H1 (cell line): Measurements from ENCODE around the gene EHHADH. TPM values are rescaled to one million over a fixed set of nuclear protein-coding genes. Genes with fewer than 3 reads are reported as not detected.

Experiments
- CTCF ChIA-PET: fragments of 300-600 bp; sonication (Branson Sonifier 250); formaldehyde crosslinking; loops from one replicate; lab custom pipeline; 2021; ENCODE audit not compliant: partially characterized antibody; lab: Charles Lee
- POLR2A ChIA-PET: fragments of 300-600 bp; sonication (Branson Sonifier 250); formaldehyde crosslinking; loops from one replicate; lab custom pipeline; 2021; ENCODE audit warnings: inconsistent platforms; ENCODE audit not compliant: partially characterized antibody; lab: Charles Lee
- DNase-seq, 2 experiments: peaks; one replicate each; pipeline versions ENCODE4 v3.0.0 to v3.0.0-alpha.2; 2010 to 2022; ENCODE audit warnings: low spot score in 2 of 2, low read depth in 1 of 2, mixed read lengths in 1 of 2
- FAIRE-seq: peaks from 2 replicates; lab custom pipeline; 2011; peaks lifted over from hg19 to GRCh38; lab: Jason Lieb, UNC
- H2AFZ ChIP-seq: 2 replicates; pipeline ENCODE4 v1.8.1; 2012; ENCODE audit warnings: low read length, inconsistent platforms
- H2AK5ac ChIP-seq: 2 replicates; pipeline ENCODE4 v1.6.1; 2013; ENCODE audit warnings: low read depth, low read length
- H2BK120ac ChIP-seq: replicated peaks from 2 replicates; pipeline ENCODE3; 2013; ENCODE audit warnings: low read depth, low read length, inconsistent platforms
- H2BK12ac ChIP-seq: 2 replicates; pipeline ENCODE4 v1.6.1; 2013; ENCODE audit warnings: low read depth, low read length
- H2BK15ac ChIP-seq: 2 replicates; pipeline ENCODE4 v1.6.1; 2013; ENCODE audit warnings: low read length
- H2BK20ac ChIP-seq: 2 replicates; pipeline ENCODE4 v1.6.1; 2013; ENCODE audit warnings: low read length
- H2BK5ac ChIP-seq: 2 replicates; pipeline ENCODE4 v1.6.1; 2013; ENCODE audit warnings: low read depth, low read length
- H3K14ac ChIP-seq: 2 replicates; pipeline ENCODE4 v1.6.1; 2013; ENCODE audit warnings: inconsistent platforms; ENCODE audit not compliant: insufficient read length
- H3K18ac ChIP-seq: 2 replicates; pipeline ENCODE4 v1.6.1; 2013; ENCODE audit warnings: low read length; ENCODE audit errors: extremely low read depth
- H3K23ac ChIP-seq: 2 replicates; pipeline ENCODE4 v1.6.1; 2013; ENCODE audit warnings: inconsistent platforms; ENCODE audit not compliant: insufficient read length
- H3K23me2 ChIP-seq: 2 replicates; pipeline ENCODE4 v1.6.1; 2013; ENCODE audit warnings: low read depth, low read length
- H3K27ac ChIP-seq: 2 replicates; pipeline ENCODE4 v1.6.1; 2011; ENCODE audit warnings: low read depth, low read length, inconsistent platforms
- H3K27me3 ChIP-seq, 4 experiments: replicated peaks in 1 of 4; 1 replicate in 1 of 4; 2 replicates in 3 of 4; pipeline versions ENCODE4 v1.6.1 to v1.8.1; 2011 to 2013; ENCODE audit warnings: low read length in 3 of 4, mild to moderate bottlenecking in 3 of 4, inconsistent platforms in 2 of 4, mixed read lengths in 2 of 4, moderate library complexity in 1 of 4; ENCODE audit not compliant: control insufficient read depth in 3 of 4, insufficient read depth in 3 of 4; ENCODE audit errors: extremely low read depth in 1 of 4
- H3K36me3 ChIP-seq, 4 experiments: 2 replicates each; pipeline versions ENCODE4 v1.6.1 to v1.8.1; 2011 to 2013; ENCODE audit warnings: mild to moderate bottlenecking in 4 of 4, low read length in 3 of 4, moderate library complexity in 2 of 4, control low read depth in 1 of 4, inconsistent platforms in 1 of 4; ENCODE audit not compliant: insufficient read depth in 4 of 4, control insufficient read depth in 2 of 4
- H3K4ac ChIP-seq: replicated peaks from 2 replicates; pipeline ENCODE3; 2013; ENCODE audit warnings: low read length, low read depth, mixed read lengths, inconsistent platforms; ENCODE audit not compliant: insufficient read length
- H3K4me1 ChIP-seq, 4 experiments: replicated peaks in 1 of 4; 1 replicate in 1 of 4; 2 replicates in 3 of 4; pipeline versions ENCODE4 v1.6.1 to v1.8.1; 2011 to 2013; ENCODE audit warnings: low read length in 3 of 4, inconsistent platforms in 2 of 4, mixed read lengths in 1 of 4; ENCODE audit not compliant: insufficient read depth in 4 of 4, control insufficient read depth in 3 of 4
- H3K4me2 ChIP-seq, 2 experiments: 2 replicates each; pipeline versions ENCODE4 v1.6.1 to v1.8.1; 2011 to 2013; ENCODE audit warnings: low read depth in 2 of 2, low read length in 2 of 2, control low read depth in 1 of 2, inconsistent platforms in 1 of 2, mild to moderate bottlenecking in 1 of 2; ENCODE audit not compliant: insufficient read depth in 1 of 2
- H3K4me3 ChIP-seq, 4 experiments: fragments of 200-600, 300-600 bp in 1 of 4; sonication (generic), shearing (Covaris generic), sonication (Bioruptor Twin) in 1 of 4; 2 replicates each; pipeline versions ENCODE4 v1.5.1 to v1.8.1; 2011 to 2016; ENCODE audit warnings: low read length in 4 of 4, low read depth in 3 of 4, control low read depth in 2 of 4, inconsistent platforms in 2 of 4, mild to moderate bottlenecking in 2 of 4, mixed read lengths in 1 of 4, moderate library complexity in 1 of 4; ENCODE audit not compliant: insufficient read depth in 2 of 4; ENCODE audit errors: extremely low read depth in 1 of 4
- H3K56ac ChIP-seq: replicated peaks from 2 replicates; pipeline ENCODE3; 2013; ENCODE audit warnings: low read depth, mild to moderate bottlenecking, mixed read lengths, low read length, inconsistent platforms; ENCODE audit not compliant: insufficient read length
- H3K79me1 ChIP-seq: 2 replicates; pipeline ENCODE4 v1.6.1; 2013; ENCODE audit warnings: low read depth, low read length, control low read depth
- H3K79me2 ChIP-seq, 2 experiments: 2 replicates each; pipeline versions ENCODE4 v1.6.1 to v1.8.1; 2012 to 2013; ENCODE audit warnings: low read length in 2 of 2, mild to moderate bottlenecking in 2 of 2, inconsistent platforms in 1 of 2; ENCODE audit not compliant: insufficient read depth in 2 of 2, control insufficient read depth in 1 of 2
- H3K9ac ChIP-seq, 4 experiments: replicated peaks in 1 of 4; 1 replicate in 1 of 4; 2 replicates in 3 of 4; pipeline versions ENCODE4 v1.6.1 to v1.8.1; 2011 to 2013; ENCODE audit warnings: low read depth in 3 of 4, low read length in 3 of 4, control low read depth in 2 of 4, mild to moderate bottlenecking in 2 of 4, moderate library complexity in 2 of 4, inconsistent platforms in 1 of 4; ENCODE audit errors: extremely low read depth in 1 of 4
- H3K9me3 ChIP-seq, 2 experiments: 2 replicates each; pipeline versions ENCODE4 v1.6.1 to v1.8.1; 2012 to 2013; ENCODE audit warnings: mild to moderate bottlenecking in 2 of 2, moderate library complexity in 2 of 2, control low read depth in 1 of 2, inconsistent platforms in 1 of 2, low read depth in 1 of 2, low read length in 1 of 2, mixed read lengths in 1 of 2; ENCODE audit not compliant: insufficient read depth in 2 of 2
- H4K20me1 ChIP-seq, 2 experiments: replicated peaks in 1 of 2; 2 replicates each; pipeline versions ENCODE3 to v1.8.1; 2011 to 2013; ENCODE audit warnings: inconsistent platforms in 2 of 2, low read length in 2 of 2, mild to moderate bottlenecking in 1 of 2; ENCODE audit not compliant: insufficient read depth in 2 of 2, control insufficient read depth in 1 of 2
- H4K5ac ChIP-seq: 2 replicates; pipeline ENCODE4 v1.6.1; 2013; ENCODE audit warnings: low read length, low read depth, mixed read lengths, inconsistent platforms; ENCODE audit not compliant: insufficient read length
- H4K8ac ChIP-seq: 2 replicates; pipeline ENCODE4 v1.8.0; 2013; ENCODE audit warnings: mild to moderate bottlenecking, moderate library complexity, low read length, inconsistent platforms; ENCODE audit not compliant: insufficient read depth; ENCODE audit errors: extremely low read depth
- H4K91ac ChIP-seq: replicated peaks from 2 replicates; pipeline ENCODE3; 2013; ENCODE audit warnings: low read length, mixed read lengths, inconsistent platforms; ENCODE audit not compliant: insufficient read length
- GTF2F1 ChIP-seq: IDR thresholded peaks from 2 replicates; pipeline ENCODE4 v1.6.1; 2012; ENCODE audit warnings: low read depth, low read length, improper control_type of control experiment, borderline replicate concordance
- JUND ChIP-seq: IDR thresholded peaks from 2 replicates; pipeline ENCODE4 v1.6.1; 2011; ENCODE audit warnings: mild to moderate bottlenecking, improper control_type of control experiment, low read length
- KDM1A ChIP-seq: fragments of 200-600, 300-600 bp; sonication (generic); IDR thresholded peaks from 2 replicates; pipeline ENCODE4 v1.7.1; 2016; ENCODE audit warnings: mild to moderate bottlenecking, low read length, borderline replicate concordance
- WGBS, 2 experiments: shearing (Covaris generic) in 1 of 2; methylation state at CpG; one replicate each; pipeline versions ENCODE4 v1.1.6 to v1.1.7; 2013 to 2015; ENCODE audit warnings: low lambda C conversion rate in 2 of 2, mixed read lengths in 2 of 2, inconsistent platforms in 1 of 2, low coverage in 1 of 2, missing lambda C conversion rate in 1 of 2; ENCODE audit not compliant: insufficient replicate concordance in 2 of 2, insufficient coverage in 1 of 2, insufficient read length in 1 of 2; ENCODE audit errors: extremely low coverage in 1 of 2, missing lambda C conversion rate in 1 of 2; 5-methylcytosine and 5-hydroxymethylcytosine counted together
- polyA plus RNA-seq, 7 experiments: library from polyadenylated mRNA; depleted of rRNA in 3 of 7; stranded (reverse) in 5 of 7; unstranded in 2 of 7; fragments of >200 nt in 5 of 7; fragments of 200-250 nt in 2 of 7; gene quantifications; 1 replicate in 5 of 7; 2 replicates in 1 of 7; 4 replicates in 1 of 7; pipeline versions ENCODE4 v1.2.1 to v1.2.3, GENCODE V29; 2011 to 2013; ENCODE audit warnings: missing spikeins in 2 of 7, mixed read lengths in 2 of 7
- total RNA-seq: library from RNA; stranded (reverse); fragmentation: NEBNext Ultra II Directional; extraction: Animal tissue kit (Norgen Biotek cat#: 25700); gene quantifications from 2 replicates; pipeline ENCODE4 v1.2.1, GENCODE V29; 2021
- TF ChIP-seq, protein P1 (sequence below), 3 experiments: IDR thresholded peaks; 1 replicate in 2 of 3; 2 replicates in 1 of 3; pipeline versions ENCODE4 v1.5.1 to v1.6.1; 2011; ENCODE audit warnings: low read length in 3 of 3, mild to moderate bottlenecking in 3 of 3, inconsistent platforms in 2 of 3, low read depth in 1 of 3, moderate library complexity in 1 of 3; ENCODE audit not compliant: insufficient read depth in 1 of 3; ENCODE audit errors: control extremely low read depth in 1 of 3

EHHADH gene
- total and polyA plus RNA-seq, 2 of the 8 experiments (the other 6 are each of a cell fraction or from before 2014, with no cell fraction given) = 1.4 to 3.5 TPM

DNA sequence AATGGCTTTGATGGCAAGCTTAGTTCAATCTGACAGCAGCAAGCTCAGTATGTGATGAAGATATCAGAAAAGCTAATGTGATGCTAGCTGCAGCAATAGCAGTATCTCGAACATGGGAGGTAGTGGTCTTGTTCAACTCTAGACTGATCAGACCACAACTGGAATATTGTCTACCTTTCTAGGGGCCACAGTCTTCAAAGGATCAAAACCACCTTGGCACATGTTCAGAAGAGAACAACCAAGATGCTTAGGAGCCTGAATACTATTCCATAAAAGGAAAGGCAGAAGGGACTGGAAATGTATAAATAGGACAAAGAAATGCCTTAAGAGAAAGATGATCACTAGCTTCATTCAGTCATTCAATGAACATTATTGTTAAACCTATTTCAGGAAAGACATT is 103.3 kb downstream of the EHHADH start:
- no peak overlapping the region for H4K91ac ChIP-seq
- H3K4me1 ChIP-seq = peaks cover 4 to 9% (median 6%) of the 10 kb centered on the region in 4 experiments; a peak in 6 of 7 replicates
- DNase-seq (no peak), FAIRE-seq (no peak)
- no peak overlapping the region for H2BK15ac ChIP-seq
- no peak overlapping the region for H3K27ac ChIP-seq
- no peak overlapping the region for H4K8ac ChIP-seq
- no peak overlapping the region for H2AK5ac ChIP-seq
- H2AFZ ChIP-seq = no peak overlapping the region
- peaks cover 3 to 9% of the 10 kb centered on the region in 2 experiments for H4K20me1 ChIP-seq
- WGBS, 2 experiments = 88% methylated on average over 1 of the region's 1 CpG; no CpG with 5 or more reads in 1 of the 2 experiments
- H3K4me2 ChIP-seq = no peak overlapping the region; a peak in 1 of 4 replicates
- H3K36me3 ChIP-seq = no peaks in the 10 kb centered on the region
- H2BK120ac ChIP-seq = no peak overlapping the region
- ChIA-PET POLR2A (interaction anchor here (0.6 kb wide), 1 partner anchor 769 kb away, joined by 4 read pairs; no protein-coding TSS in a partner anchor), CTCF (interaction anchor here (2.6 to 3.1 kb wide), 2 partner anchors 26 to 79 kb away, joined by 7 to 8 read pairs; no protein-coding TSS in a partner anchor)
- H3K14ac ChIP-seq = no peak overlapping the region
- peaks cover 0 to 29% (median 19%) of the 10 kb centered on the region in 4 experiments; a peak in 6 of 7 replicates for H3K27me3 ChIP-seq
- no peak overlapping the region for H3K4me3 ChIP-seq
- H4K5ac ChIP-seq = no peak overlapping the region
- H3K79me2 ChIP-seq = no peaks in the 10 kb centered on the region
- no peak overlapping the region; a peak in 1 of 7 replicates for H3K9ac ChIP-seq
- H2BK20ac ChIP-seq = no peak overlapping the region
- H2BK5ac ChIP-seq = no peak overlapping the region
- no peak overlapping the region for H3K4ac ChIP-seq
- H3K56ac ChIP-seq = no peak overlapping the region
- no peaks in the 10 kb centered on the region for H3K9me3 ChIP-seq
- H3K18ac ChIP-seq = no peak overlapping the region
- H3K23ac ChIP-seq = no peak overlapping the region
- H3K79me1 ChIP-seq = no peaks in the 10 kb centered on the region
- no peak overlapping the region for H2BK12ac ChIP-seq
- H3K23me2 ChIP-seq = peaks cover 14% of the 10 kb centered on the region
- no peak for TF ChIP-seq KDM1A
- TF ChIP-seq, protein P1, sequence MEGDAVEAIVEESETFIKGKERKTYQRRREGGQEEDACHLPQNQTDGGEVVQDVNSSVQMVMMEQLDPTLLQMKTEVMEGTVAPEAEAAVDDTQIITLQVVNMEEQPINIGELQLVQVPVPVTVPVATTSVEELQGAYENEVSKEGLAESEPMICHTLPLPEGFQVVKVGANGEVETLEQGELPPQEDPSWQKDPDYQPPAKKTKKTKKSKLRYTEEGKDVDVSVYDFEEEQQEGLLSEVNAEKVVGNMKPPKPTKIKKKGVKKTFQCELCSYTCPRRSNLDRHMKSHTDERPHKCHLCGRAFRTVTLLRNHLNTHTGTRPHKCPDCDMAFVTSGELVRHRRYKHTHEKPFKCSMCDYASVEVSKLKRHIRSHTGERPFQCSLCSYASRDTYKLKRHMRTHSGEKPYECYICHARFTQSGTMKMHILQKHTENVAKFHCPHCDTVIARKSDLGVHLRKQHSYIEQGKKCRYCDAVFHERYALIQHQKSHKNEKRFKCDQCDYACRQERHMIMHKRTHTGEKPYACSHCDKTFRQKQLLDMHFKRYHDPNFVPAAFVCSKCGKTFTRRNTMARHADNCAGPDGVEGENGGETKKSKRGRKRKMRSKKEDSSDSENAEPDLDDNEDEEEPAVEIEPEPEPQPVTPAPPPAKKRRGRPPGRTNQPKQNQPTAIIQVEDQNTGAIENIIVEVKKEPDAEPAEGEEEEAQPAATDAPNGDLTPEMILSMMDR (IDR thresholded peaks at IDR 0.05; ENCODE audit: control extremely low read depth in 1 of 3, insufficient read depth in 1 of 3, low read depth in 1 of 3, low read length in 3 of 3) = no peak
- TF ChIP-seq JUND = no peak
- no peak for TF ChIP-seq GTF2F1
